HepG2 (cell line): ENCODE measurements around the gene ACAD11. TPM values are rescaled to one million over a fixed set of nuclear protein-coding genes. Genes with fewer than 3 reads are reported as not detected.

ENCODE experiments used
- FOXP1 ChIP-seq, 2 experiments: fragments of 450-650 bp in 1 of 2; IDR thresholded peaks; 2 replicates each; pipeline ENCODE4 v1.6.1; 2017 to 2018; ENCODE audit warnings: antibody characterized with exemption in 1 of 2
- TCF7L2 ChIP-seq: IDR thresholded peaks from 2 replicates; pipeline ENCODE4 v1.6.1; 2011; ENCODE audit warnings: mild to moderate bottlenecking, low read depth, low read length, moderate library complexity
- THAP8 ChIP-seq: sonication (generic); formaldehyde crosslinking; IDR thresholded peaks from 2 replicates; pipeline ENCODE4 v1.5.1; 2020; ENCODE audit warnings: missing genetic modification reagents, mild to moderate bottlenecking, borderline replicate concordance
- ZBTB40 ChIP-seq, 2 experiments: fragments of 450-650 bp in 1 of 2; sonication (generic) in 1 of 2; formaldehyde crosslinking in 1 of 2; IDR thresholded peaks; 2 replicates each; pipeline versions ENCODE4 v1.6.1 to v1.8.0; 2016 to 2022; ENCODE audit warnings: antibody characterized with exemption in 1 of 2, mild to moderate bottlenecking in 1 of 2, missing genetic modification reagents in 1 of 2
- ZNF816 ChIP-seq: sonication (generic); formaldehyde crosslinking; IDR thresholded peaks from 2 replicates; pipeline ENCODE4 v1.8.0; 2022; ENCODE audit warnings: missing genetic modification reagents, mild to moderate bottlenecking, borderline replicate concordance
- polyA plus RNA-seq, 8 experiments: library from polyadenylated mRNA; depleted of rRNA in 3 of 8; stranded (reverse) in 7 of 8; unstranded in 1 of 8; fragments of >200 nt; fragmentation: Illumina TruSeq in 4 of 8; extraction: Trizol in 4 of 8; gene quantifications; 2 replicates each; pipeline versions ENCODE4 v1.2.1 to v1.2.3, GENCODE V29; 2011 to 2016; ENCODE audit warnings: low read depth in 4 of 8, missing spikeins in 1 of 8, mixed read lengths in 1 of 8; ENCODE audit not compliant: insufficient read depth in 1 of 8
- total RNA-seq, 5 experiments: library from RNA; depleted of rRNA; stranded (reverse); fragments of >200 nt; fragmentation: Illumina TruSeq; extraction: Trizol; gene quantifications; 2 replicates each; pipeline ENCODE4 v1.2.3, GENCODE V29; 2016; ENCODE audit warnings: low read depth in 1 of 5
- TF ChIP-seq, protein P1 (sequence below): sonication (generic); formaldehyde crosslinking; IDR thresholded peaks from 2 replicates; pipeline ENCODE4 v1.8.1; 2022; ENCODE audit warnings: mild to moderate bottlenecking, missing genetic modification reagents

The ACAD11 gene
- total and polyA plus RNA-seq, 2 of the 13 experiments (the other 11 are each of a cell fraction or from before 2014, with no cell fraction given): 30.6 to 56.9 TPM

- TF ChIP-seq ZBTB40 (IDR thresholded peaks at IDR 0.05) (peak; percentile 44), ZBTB40 (CRISPR knock-in tag; IDR thresholded peaks at IDR 0.05) (no peak; the same call in 1 of the 2 replicates), TCF7L2 (no peak), FOXP1 (IDR thresholded peaks at IDR 0.05) (no peak), FOXP1 (CRISPR knock-in tag; IDR thresholded peaks at IDR 0.05) (peak; percentile 29; the same call in 1 of the 2 replicates), THAP8 (CRISPR knock-in tag) (no peak), ZNF816 (CRISPR knock-in tag) (no peak)
- TF ChIP-seq, protein P1, sequence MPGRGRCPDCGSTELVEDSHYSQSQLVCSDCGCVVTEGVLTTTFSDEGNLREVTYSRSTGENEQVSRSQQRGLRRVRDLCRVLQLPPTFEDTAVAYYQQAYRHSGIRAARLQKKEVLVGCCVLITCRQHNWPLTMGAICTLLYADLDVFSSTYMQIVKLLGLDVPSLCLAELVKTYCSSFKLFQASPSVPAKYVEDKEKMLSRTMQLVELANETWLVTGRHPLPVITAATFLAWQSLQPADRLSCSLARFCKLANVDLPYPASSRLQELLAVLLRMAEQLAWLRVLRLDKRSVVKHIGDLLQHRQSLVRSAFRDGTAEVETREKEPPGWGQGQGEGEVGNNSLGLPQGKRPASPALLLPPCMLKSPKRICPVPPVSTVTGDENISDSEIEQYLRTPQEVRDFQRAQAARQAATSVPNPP (CRISPR knock-in tag): no peak
These were observed 2.6 kb upstream of the ACAD11 start (continued) for GRCh38 chr3:132662212-132662611.
